Calu3 (cell line): ENCODE measurements around the gene EYA2. TPM values are rescaled to one million over a fixed set of nuclear protein-coding genes. Genes with fewer than 3 reads are reported as not detected.

ENCODE experiments used
- BruUV-seq: library from RNA; stranded (reverse); fragments of 400-500 nt; replicated peaks from 2 replicates; lab custom pipeline; 2021; lab: Mats Ljungman, UMichigan
- CTCF ChIA-PET: fragments of 300-600 bp; sonication (Branson Sonifier 250); formaldehyde crosslinking; loops from one replicate; lab custom pipeline; 2022; ENCODE audit warnings: antibody characterized with exemption; lab: Charles Lee
- DNase-seq: peaks from one replicate; pipeline ENCODE4 v3.0.0; 2022
- H3K27ac Mint-ChIP-seq: one replicate; pipeline ENCODE4 v1.8.0; 2022; ENCODE audit warnings: mixed read lengths; ENCODE audit not compliant: unreplicated experiment
- H3K27me3 Mint-ChIP-seq: one replicate; pipeline ENCODE4 v1.8.0; 2022; ENCODE audit warnings: mixed read lengths; ENCODE audit not compliant: unreplicated experiment
- H3K36me3 Mint-ChIP-seq: one replicate; pipeline ENCODE4 v1.8.0; 2022; ENCODE audit warnings: mild to moderate bottlenecking, moderate library complexity, mixed read lengths; ENCODE audit not compliant: insufficient read depth, unreplicated experiment
- H3K4me1 Mint-ChIP-seq: one replicate; pipeline ENCODE4 v1.8.0; 2022; ENCODE audit warnings: mild to moderate bottlenecking, low read depth, mixed read lengths; ENCODE audit not compliant: unreplicated experiment
- H3K4me3 Mint-ChIP-seq: one replicate; pipeline ENCODE4 v1.8.0; 2022; ENCODE audit warnings: mild to moderate bottlenecking, low read depth, moderate library complexity, mixed read lengths; ENCODE audit not compliant: unreplicated experiment
- H3K9me3 Mint-ChIP-seq: one replicate; pipeline ENCODE4 v1.8.0; 2022; ENCODE audit warnings: low read depth, mixed read lengths; ENCODE audit not compliant: unreplicated experiment
- intact Hi-C: fragments of 100-400 bp; cut with micrococcal nuclease; formaldehyde crosslinking; loops from one replicate; pipeline ENCODE4 v1.10.0; 2022; ENCODE audit not compliant: unreplicated experiment
- total RNA-seq: library from RNA; stranded (reverse); gene quantifications from 2 replicates; pipeline ENCODE4 v1.2.3, GENCODE V29; 2022
- TF ChIP-seq, protein P1 (sequence below): fragments of 200-600 bp; IDR thresholded peaks from one replicate; pipeline ENCODE4 v1.8.0; 2022; ENCODE audit warnings: antibody characterized with exemption; ENCODE audit not compliant: unreplicated experiment

Gene EYA2
- total RNA-seq, 1 experiment from 2014 or later, result 0.35 TPM

DNA sequence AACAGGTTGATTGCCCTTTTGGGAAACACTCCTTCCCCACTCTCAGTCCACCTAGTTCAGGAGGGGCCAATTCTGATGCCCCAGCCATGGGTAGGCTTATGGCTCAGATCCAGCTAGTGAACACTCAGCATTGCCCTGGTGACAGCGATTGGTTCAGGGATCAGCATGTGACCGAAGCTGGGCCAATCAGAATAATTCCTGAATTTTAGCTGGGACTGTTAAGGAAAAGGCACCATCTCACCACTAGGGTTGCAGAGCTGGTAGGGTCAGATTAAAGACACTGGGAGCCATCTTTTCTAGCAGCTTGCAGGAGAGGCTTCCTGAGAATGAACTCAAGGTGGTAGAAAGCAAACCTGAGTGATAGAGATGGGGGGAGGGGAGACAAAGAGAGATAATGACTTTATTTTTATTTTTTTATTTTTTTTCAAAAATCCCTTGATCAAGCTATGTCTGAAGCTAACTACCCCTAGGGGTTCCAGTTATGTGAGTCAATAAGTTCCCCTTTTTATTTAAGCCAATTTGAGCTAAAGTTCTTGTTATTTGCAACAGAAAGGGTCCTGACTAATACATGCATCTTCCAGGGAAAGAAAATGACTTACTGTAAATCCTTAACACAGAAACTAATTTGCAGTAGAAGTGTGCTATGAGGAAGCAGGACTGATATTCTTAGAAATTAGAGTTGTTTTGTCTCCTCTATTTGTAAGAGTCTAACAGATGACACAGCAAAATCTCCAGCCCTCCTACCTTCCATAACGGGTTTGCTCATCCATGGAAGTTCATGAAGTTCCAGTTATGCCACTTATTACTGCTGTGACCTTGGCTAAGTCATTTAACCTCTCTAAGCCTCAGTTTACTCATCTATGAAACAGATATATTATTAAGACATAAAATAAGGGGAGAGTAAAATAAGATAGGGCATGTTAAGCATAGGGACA lies 44.7 kb downstream of the EYA2 start:
- CTCF ChIA-PET, result interaction anchor here (0.6 to 1.6 kb wide), 3 partner anchors 19 to 1653 kb away, joined by 4 to 6 read pairs (median 4); no protein-coding TSS in a partner anchor
- Mint-ChIP-seq H3K4me1 (no peaks in the 10 kb centered on the region), H3K9me3 (no peaks in the 10 kb centered on the region), H3K27me3 (peaks cover 11% of the 10 kb centered on the region), H3K4me3 (no peak overlapping the region), H3K36me3 (no peaks in the 10 kb centered on the region), H3K27ac (no peak overlapping the region)
- peak; percentile 21 for DNase-seq
- intact Hi-C loops, result no loop called here
- TF ChIP-seq, protein P1, sequence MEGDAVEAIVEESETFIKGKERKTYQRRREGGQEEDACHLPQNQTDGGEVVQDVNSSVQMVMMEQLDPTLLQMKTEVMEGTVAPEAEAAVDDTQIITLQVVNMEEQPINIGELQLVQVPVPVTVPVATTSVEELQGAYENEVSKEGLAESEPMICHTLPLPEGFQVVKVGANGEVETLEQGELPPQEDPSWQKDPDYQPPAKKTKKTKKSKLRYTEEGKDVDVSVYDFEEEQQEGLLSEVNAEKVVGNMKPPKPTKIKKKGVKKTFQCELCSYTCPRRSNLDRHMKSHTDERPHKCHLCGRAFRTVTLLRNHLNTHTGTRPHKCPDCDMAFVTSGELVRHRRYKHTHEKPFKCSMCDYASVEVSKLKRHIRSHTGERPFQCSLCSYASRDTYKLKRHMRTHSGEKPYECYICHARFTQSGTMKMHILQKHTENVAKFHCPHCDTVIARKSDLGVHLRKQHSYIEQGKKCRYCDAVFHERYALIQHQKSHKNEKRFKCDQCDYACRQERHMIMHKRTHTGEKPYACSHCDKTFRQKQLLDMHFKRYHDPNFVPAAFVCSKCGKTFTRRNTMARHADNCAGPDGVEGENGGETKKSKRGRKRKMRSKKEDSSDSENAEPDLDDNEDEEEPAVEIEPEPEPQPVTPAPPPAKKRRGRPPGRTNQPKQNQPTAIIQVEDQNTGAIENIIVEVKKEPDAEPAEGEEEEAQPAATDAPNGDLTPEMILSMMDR, result peak; percentile 44
- BruUV-seq, result no TSS peak

DNA sequence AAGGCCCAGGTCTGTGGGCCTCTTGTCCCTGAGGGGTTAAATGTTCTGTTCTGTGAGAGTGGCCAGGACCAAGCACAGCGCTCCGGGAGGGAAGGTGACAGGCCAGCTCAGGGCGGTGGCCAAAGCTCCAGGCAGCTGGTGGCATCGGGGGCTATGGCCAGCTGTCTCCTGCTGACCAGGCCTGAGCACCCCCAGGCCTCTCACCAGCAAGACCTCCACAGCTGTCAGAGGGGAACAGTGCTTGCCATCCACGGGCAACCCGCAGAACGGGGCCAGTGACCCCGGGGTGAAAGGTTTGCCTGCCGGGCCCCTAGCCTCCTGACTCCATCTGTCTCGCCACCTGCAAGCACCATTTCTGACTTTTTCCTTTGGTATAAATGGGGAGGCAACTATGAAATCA lies 46.0 kb downstream of the EYA2 start:
- Mint-ChIP-seq H3K4me1 (no peaks in the 10 kb centered on the region), H3K4me3 (no peak overlapping the region), H3K27me3 (peaks cover 8% of the 10 kb centered on the region), H3K27ac (no peak overlapping the region), H3K36me3 (no peaks in the 10 kb centered on the region), H3K9me3 (no peaks in the 10 kb centered on the region)
- CTCF ChIA-PET, result no interaction called here
- no TSS peak for BruUV-seq
- DNase-seq, result no peak
- intact Hi-C loops, result no loop called here
- TF ChIP-seq, protein P1, result no peak

DNA sequence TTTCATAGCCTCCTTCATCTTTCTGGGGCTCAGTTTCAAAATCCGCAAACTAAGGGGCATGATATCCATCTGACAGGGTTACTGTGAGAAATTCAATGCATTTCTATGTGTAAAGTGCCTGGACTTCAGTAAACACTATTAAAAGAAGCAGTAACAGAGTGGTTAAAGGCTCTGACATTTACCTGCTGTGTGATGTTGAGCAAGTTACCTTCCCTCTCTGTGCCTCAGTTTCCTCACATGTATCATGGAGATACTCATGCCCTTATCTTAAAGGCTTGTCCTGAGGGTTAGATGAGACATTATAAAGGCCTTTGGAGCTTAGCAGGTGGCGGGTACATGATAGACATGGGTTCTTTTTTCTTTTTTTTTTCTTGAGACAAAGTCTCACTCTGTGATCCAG lies 46.8 kb downstream of the EYA2 start:
- no peaks in the 10 kb centered on the region for H3K4me1 Mint-ChIP-seq

DNA sequence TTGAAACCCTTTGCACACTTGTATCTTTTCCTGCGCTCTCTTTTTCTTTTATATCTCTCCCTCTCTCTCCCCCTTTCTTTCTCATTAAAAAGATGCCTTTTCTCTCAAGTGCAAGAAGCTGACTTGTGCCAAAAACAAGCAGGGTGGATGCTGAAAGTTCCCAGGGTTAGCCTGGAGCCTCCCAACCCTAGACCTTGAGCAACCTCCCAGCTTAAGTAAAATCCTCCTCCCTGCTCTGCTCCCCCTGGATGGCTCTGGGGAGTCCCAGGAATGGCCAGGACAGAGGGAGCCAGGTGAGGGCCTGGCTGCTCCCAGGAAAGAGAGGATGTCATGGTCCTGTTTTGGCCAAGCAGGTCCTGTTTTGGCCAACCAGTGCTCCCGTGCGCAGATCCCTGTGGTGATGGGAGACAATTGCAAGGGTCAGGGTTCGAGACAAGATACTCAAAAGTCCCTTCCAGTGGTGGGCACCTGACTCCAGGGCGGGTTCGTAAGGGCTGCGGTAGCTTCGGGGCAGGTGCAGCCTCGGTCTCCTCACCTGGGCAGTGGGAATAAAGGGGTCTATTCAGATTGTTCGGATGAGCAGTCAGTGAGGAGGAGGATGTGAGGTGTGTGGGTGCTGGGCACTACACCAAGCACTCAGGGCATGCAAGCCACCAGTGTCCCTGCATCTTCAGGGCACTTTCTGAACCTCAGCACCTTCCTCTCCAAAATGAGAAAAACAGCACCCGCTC lies 49.4 kb downstream of the EYA2 start:
- CTCF ChIA-PET, result no interaction called here
- DNase-seq, result no peak
- no peaks in the 10 kb centered on the region for H3K36me3 Mint-ChIP-seq
- no peak overlapping the region for H3K4me3 Mint-ChIP-seq
- TF ChIP-seq, protein P1, result no peak
- intact Hi-C loops, result no loop called here
- no peaks in the 10 kb centered on the region for H3K4me1 Mint-ChIP-seq
- H3K27me3 Mint-ChIP-seq, result peaks cover 8% of the 10 kb centered on the region
- H3K9me3 Mint-ChIP-seq, result peaks cover 2% of the 10 kb centered on the region
- no peak overlapping the region for H3K27ac Mint-ChIP-seq
- BruUV-seq, result no TSS peak

More for the DNA sequence above, 46.8 kb downstream of the EYA2 start:
- peaks cover 8% of the 10 kb centered on the region for H3K27me3 Mint-ChIP-seq
- intact Hi-C loops, result no loop called here
- BruUV-seq, result no TSS peak
- no peak for DNase-seq
- TF ChIP-seq, protein P1, result no peak
- no peaks in the 10 kb centered on the region for H3K9me3 Mint-ChIP-seq
- CTCF ChIA-PET, result interaction anchor here (1.0 kb wide), 1 partner anchor 78 kb away, joined by 3 read pairs; no protein-coding TSS in a partner anchor
- H3K27ac Mint-ChIP-seq, result no peak overlapping the region
- H3K4me3 Mint-ChIP-seq, result no peak overlapping the region
- no peaks in the 10 kb centered on the region for H3K36me3 Mint-ChIP-seq
